HG03439 (cell line): Measurements from ENCODE around the gene CCNB1.
A peak's percentile ranks its signal among the peaks of the same experiment; 100 is the strongest.
"Not testable (repeated sequence)": the region's sequence is repeated elsewhere in the genome, so short reads cannot be mapped to it uniquely, and the experiment has no call there.

ENCODE experiments used
- ATAC-seq: cut with Tn5 transposase; IDR thresholded peaks from one replicate; pipeline ENCODE4 v1.9.1; 2021; ENCODE audit warnings: mild to moderate bottlenecking, moderate library complexity; ENCODE audit not compliant: unreplicated experiment

CCNB1 gene

DNA sequence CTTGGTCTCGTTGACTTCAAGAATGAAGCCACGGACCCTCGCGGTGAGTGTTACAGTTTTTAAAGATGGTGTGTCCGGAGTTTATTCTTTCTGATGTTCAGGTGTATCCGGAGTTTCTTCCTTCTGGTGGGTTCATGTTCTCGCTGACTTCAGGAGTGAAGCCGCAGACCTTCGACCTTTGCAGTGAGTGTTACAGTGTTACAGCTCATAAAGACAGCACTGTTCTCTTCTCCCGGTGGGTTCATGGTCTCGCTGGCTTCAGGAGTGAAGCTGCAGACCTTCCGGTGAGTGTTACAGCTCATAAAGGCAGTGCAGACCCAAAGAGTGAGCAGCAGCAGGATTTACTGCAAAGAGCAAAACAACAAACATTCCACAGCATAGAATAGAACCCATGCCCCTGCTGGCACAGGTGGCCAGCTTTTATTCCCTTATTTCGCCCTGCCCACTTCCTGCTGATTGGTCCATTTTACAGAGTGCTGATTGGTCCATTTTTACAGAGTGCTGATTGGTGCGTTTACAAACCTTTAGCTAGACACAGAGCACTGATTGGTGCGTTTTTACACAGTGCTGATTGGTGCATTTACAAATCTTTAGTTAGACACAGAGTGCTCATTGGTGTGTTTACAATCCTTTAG, 14.8 kb downstream of the CCNB1 start:
- not testable (repeated sequence) for ATAC-seq

DNA sequence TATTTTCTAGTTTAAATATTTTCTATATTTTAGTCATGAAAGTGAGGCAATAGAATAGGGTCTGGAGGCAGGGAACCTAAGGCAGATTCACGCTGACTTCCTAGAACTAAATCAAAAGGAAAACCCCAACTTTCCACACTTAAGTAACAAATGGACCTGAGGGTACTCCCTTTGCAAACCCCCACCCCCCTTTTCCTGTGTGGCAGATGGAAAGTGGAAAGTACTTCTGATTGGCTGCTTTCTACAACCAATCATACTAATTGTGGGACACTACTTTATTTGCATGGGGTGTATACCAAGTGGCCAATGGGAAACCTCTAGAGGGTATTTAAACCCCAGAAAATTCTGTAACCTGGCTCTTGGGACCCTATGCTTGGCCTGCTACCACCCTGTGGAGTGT, 17.7 kb downstream of the CCNB1 start:
- no peak for ATAC-seq

DNA sequence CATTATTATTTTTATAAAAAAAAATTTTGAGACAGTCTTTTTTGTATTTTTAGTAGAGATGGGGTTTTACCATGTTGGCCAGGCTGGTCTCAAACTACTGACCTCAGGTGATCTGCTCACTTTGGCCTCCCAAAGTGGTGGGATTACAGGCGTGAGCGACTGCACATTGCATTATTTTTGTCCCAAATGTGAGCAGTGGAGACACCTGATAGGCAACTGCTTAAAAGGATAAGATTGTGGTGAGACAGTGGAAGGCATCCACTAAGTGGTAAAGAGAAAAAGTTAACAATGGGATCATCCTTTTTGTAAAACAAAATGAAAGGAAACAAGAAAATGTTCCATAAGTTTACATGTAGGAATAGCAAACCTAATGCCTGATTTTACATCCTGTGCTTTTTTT, 20.4 kb downstream of the CCNB1 start:
- no peak for ATAC-seq

DNA sequence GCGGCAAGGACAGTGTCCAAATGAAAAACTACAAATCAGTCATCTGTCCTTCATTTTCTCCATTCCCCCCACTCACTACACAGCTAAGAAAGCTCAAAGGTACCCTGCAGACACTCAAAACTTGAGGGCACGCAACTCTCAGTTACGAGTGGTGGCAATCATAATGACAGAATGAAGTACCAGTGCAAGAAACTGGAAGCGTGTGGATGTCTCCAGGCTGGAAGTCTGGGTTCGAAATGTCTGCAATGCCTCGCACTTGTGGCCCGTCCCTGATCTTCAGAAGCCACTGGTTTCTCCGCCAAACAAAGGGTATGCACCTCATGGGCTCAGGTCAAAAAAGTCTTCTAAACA, 21.8 kb downstream of the CCNB1 start:
- no peak for ATAC-seq

DNA sequence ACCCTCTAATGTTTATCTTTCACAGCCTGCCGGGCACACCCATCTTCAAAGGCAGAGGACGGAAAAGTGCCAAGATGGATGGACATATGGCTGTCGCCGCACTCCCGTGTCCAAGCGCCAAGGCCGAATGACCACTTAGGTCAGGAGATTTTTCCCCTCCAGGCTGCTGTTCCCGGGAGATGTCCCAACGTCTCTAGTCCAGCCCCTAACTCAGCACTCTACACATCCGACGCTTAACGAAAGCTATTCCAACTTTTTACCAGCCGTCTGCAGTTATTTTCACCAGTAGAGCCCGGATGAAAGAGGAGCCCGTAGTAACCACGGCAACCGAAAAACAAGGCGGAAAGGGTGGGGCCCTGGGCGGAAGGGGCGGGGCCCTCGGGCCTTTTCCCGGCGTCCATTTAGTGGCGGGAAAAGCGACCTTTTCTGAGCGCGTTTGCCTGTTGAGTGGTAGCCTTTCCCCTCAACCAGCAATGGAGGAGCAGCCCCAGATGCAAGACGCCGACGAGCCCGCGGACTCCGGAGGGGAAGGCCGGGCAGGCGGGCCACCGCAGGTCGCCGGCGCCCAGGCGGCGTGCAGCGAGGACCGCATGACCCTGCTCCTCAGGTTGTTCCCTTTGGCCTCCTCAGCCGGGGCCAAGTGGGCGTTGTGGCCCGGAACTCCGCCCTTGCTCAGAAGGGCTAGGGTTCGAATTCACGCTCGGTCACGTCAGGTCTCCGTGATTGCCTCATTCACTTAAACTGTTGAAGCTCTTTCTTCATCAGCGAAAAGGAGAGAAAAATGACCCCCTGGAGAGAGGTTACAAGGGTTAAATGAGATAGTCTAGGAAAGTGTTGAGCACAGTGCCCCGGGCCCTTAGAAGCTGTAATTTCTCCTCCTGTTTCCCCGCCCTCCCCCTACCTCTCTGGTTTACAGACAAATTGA, 22.5 kb downstream of the CCNB1 start, which contains the start of gene CENPH:
Gene CENPH (plus strand): TSS at position 422 of the 925 bp plus-strand sequence. CDS start 52 bp downstream, at position 474.
- peak; percentile 97 for ATAC-seq

DNA sequence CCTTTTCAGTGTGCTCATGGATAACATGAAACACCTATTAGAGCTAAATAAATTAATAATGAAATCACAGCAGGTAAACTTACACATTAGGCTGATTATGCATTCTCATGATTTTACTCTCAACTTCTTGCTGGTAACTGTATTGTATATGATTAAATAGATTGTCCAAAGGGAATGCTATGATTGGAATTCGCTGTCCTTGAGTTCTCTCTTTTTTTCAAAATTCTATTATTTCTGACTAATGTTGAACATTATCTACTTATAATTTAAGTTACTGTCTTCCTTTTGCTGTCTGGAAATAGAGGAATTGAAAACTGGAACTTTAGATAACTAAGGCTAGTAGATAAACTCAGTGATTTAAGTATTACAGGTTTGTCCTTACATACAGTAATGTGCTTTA, 35.5 kb downstream of the CCNB1 start:
- ATAC-seq: no peak

DNA sequence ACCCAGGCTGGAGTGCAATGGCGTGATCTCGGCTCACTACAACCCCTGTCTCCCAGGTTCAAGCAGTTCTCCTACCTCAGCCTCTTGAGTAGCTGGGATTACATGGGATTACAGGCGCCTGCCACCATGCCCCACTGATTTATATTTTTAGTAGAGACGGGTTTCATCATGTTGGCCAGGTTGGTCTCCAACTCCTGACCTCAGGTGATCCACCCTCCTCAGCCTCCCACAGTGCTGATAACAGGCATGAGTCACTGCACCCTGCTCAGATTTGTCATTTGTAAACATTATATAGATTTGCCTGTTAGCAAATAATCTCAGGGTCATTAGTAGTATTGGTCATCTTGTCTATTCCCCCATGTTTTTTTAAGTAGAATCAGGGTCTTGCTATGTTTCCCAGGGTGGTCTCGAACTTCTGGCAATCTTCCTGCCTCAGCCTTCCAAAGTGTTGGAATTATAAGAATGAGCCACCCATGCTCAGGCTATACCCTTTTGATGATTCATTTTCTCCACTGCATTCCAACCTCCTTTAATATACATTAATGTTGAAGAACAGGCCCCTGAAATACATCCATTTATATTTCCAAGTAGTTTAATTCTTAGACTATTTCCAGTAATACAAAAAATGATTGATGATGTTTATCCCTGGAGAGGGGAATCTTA, 39.7 kb downstream of the CCNB1 start:
- ATAC-seq: no peak

DNA sequence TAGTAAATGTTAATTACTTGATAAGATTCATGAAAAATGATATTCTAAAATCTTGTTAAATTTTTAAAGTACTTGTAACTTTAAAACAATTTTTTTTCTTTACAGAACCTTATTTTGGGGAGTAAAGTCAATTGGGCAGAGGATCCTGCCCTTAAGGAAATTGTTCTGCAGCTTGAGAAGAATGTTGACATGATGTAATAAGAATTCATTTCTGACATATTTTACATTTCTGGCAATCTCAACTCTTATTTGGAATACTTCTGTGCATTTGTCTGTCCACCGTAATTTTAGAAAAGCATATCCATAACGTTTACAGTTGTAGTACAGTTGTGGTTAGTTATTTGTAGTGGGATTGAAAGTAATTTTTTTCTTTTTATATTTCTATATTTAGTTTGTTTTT, 42.7 kb downstream of the CCNB1 start:
- no peak for ATAC-seq

DNA sequence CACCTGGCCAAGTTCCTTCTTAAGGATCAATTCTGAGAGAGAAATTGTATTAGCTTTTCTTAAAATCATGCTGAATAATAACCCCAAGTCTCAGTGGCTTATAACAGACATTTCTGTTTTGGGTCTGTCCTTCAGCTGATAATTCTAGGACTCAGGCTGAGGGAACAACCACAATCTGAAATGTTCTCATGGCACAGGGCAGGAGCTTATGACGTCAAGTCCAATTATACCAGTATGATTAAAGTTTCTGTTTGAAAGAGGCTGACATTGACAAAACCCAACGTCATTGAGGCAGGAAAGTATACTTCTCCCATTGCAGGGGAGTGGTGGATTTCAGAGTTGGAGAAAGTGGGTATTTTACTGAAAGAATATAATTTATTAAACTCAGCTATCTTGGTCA, 44.2 kb downstream of the CCNB1 start:
- ATAC-seq: no peak

DNA sequence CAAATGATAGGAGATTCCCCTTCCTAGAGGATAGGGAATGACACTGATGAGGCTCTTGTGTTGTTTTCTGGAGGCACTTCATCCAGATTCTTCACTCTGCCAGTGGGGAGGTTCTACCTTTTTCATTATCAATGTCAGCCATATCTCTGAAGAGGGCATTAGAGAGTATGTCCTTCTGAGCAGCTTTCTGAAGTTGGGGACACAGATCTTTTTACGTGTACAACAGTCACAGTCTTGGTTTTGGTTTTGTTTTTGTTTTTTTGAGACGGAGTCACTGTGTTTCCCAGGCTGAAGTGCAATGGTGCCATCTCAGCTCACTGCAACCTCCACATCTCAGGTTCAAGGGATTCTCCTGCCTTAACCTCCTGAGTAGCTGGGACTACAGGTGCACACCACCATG, 45.1 kb downstream of the CCNB1 start:
- no peak for ATAC-seq

DNA sequence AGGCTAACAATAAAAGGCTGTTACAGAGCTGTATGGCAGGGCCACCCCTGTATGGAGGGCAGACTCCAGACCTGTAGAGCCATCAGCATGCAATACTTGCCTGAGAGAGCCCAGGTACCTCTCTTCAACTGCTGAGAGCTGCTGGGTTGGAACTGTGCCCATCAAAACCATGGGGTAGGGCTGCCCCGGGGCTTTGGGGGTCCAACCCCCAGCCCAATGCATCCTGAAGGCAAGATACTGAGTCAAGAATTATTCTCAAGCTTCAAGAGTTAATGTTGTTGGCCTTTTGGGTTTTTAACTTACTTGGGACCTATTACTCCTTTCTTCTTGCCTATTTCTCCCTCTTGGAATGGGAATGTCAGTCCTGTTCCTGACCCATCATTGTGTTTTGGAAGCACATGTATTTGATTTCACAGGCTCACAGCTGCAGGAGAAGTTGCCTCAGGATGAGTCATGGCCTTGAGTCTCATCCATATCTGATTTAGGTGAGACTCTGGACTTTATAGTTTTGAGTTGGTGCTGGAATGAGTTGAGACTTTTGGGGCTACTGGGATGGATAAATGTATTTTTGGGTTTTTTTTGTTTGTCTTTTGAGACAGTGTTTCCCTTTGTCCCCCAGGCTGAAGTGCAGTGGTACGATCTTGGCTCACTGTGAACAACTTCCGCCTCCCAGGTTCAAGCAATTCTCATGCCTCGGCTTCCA, 46.7 kb downstream of the CCNB1 start:
- ATAC-seq: no peak

DNA sequence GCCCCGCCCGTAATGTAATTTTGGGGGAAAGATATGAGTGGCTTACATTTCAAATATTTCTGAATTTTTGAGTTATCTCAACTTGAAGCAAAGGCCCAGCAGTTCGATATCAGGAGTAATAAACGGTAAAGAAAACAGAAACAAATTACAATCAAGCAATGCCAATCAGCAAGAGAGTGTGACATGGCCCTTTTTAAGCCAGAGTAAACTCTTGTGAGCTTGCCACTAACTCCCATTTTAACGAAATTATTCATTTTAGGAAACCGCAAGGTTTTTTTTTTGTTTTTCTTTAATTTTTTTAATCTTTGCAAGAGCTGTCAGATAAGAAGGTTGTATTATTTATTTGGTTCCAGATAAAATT, 50.2 kb downstream of the CCNB1 start:
- ATAC-seq: no peak

DNA sequence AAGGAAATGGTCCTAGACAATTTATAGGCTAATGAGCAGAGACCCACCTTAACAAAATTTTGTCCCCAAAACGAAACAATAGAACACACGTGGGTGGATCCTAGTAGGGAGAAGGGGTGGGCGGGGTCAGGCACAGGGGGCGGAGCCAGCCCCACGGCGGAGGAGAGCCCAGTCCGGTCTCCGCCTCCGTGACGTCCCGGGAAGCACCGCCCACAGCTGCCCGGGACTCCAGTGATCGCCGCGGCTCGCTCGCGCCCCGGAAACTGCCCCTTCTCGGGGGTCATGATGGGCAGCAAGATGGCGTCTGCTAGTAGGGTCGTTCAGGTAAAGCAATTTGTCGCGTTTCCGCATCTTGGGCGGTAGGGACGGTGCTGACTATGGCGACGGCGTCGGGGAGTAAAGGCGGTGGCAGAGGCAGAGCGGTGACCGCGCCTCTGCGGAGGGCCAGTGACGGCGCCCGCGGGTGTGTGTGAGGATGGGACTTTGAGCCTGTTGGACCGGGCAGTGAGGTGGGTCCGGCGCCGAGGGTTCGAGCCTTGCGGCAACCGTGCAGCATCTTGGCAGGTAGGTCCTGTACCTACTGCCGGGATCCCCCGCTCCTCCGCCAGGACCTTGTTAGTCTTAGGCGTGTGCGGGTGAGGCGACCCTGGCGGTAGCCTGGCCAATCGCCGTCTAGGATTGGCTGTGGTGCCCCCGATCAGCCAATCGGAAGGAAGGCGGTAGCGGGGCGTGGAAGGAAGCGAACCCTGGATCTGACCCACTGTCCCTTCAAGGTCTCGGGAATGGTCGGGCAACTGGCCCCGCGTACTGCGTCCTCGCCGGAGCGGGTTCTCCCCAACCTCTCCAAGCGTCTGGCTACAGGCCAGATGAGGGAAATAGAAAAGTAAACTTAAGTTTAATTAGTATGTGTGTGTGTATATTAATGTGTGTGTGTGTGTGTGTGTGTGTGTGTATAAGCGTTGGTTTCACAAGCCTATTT, 50.9 kb downstream of the CCNB1 start:
- peak; percentile 94 for ATAC-seq

DNA sequence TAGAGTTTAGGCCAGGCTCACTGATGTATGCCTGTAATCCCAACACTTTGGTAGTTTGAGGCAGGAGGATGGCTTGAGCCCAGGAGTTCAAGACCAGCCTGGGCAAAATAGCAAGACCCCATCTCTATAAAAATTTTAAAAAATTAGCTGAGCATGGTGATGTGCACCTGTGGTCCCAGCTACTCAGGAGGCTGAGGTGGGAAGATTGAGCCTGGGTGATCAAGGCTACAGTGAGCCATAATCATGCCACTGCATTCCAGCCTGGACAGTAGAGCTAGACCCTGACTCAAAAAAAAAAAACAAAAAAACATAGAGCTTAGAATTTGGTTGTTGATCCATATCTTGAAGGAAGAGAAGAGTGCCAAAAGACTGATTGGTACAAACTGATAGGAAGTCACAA, 53.0 kb downstream of the CCNB1 start:
- ATAC-seq: no peak

DNA sequence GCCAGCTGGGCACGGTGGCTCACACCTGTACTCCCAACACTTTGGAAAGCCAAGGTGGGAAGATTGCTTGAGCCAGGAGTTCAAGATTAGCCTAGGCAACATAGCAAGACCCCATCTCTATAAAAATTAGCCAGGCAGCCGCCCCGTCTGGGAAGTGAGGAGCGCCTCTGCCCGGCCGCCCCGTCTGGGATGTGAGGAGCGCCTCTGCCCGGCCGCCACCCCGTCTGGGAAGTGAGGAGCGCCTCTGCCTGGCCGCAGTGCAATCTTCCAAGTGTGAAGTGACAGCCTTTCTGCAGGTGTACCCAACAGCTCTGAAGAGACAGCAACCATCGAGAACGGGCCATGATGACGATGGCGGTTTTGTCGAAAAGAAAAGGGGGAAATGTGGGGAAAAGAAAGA, 53.4 kb downstream of the CCNB1 start:
- ATAC-seq: not testable (repeated sequence)

DNA sequence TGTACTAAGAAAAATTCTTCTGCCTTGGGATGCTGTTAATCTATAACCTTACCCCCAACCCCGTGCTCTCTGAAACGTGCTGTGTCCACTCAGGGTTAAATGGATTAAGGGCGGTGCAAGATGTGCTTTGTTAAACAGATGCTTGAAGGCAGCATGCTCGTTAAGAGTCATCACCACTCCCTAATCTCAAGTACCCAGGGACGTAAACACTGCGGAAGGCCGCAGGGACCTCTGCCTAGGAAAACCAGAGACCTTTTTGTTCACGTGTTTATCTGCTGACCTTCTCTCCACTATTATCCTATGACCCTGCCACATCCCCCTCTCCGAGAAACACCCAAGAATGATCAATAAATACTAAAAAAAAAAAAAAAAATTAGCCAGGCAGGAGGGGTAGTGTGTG, 53.9 kb downstream of the CCNB1 start:
- not testable (repeated sequence) for ATAC-seq

DNA sequence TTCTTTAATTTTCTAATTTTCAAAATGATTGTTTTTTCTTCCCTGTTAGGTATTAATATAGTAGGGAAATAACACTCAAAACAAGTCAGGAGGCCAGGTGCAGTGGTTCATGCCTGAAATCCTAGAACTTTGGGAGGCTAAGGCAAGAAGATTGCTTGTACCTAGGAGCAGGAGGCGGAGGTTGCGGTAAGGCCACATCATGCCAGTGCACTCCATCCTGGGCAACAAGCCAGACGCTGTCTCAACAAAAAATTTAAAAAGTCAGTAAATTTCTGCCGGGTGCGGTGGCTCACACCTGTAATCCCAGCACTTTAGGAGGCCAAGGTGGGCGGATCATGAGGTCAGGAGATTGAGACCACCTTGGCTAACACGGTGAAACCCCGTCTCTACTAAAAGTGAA, 57.6 kb downstream of the CCNB1 start:
- no peak for ATAC-seq

DNA sequence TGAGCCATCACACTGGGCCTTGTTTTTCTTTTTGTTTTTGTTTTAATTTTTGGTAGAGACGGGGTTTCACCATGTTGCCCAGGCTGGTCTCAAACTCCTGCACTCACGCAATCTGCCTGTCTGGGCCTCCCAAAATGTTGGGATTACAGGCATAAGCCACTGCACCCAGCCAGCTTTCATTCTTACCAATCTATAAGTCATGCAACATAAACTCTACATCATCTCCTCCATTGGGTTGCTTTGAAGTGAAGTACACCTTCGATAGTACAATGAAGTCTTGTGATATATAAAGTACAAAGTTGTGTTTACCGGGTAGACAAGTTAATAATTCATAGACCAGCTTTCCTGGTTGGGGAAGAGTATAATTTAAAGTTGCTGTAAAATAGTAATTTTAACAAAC, 58.9 kb downstream of the CCNB1 start:
- no peak for ATAC-seq
